Keratinocyte (primary cell): ENCODE data around the gene ZFP91.

Experiments
- EZH2 ChIP-seq: IDR thresholded peaks from one replicate; pipeline ENCODE4 v1.6.1; 2012; ENCODE audit warnings: inconsistent platforms, mild to moderate bottlenecking, low read length, moderate library complexity
- TF ChIP-seq, protein P1 (sequence below), 3 experiments: IDR thresholded peaks in 1 of 3; conservative IDR thresholded peaks in 1 of 3; optimal IDR thresholded peaks in 1 of 3; 2 replicates in 2 of 3; 3 replicates in 1 of 3; pipeline versions ENCODE3 to v1.5.1; 2011; ENCODE audit warnings: low read length in 3 of 3, mild to moderate bottlenecking in 3 of 3, moderate library complexity in 2 of 3, control low read depth in 1 of 3, inconsistent platforms in 1 of 3; ENCODE audit not compliant: insufficient read depth in 2 of 3; ENCODE audit errors: extremely low read depth in 1 of 3

DNA sequence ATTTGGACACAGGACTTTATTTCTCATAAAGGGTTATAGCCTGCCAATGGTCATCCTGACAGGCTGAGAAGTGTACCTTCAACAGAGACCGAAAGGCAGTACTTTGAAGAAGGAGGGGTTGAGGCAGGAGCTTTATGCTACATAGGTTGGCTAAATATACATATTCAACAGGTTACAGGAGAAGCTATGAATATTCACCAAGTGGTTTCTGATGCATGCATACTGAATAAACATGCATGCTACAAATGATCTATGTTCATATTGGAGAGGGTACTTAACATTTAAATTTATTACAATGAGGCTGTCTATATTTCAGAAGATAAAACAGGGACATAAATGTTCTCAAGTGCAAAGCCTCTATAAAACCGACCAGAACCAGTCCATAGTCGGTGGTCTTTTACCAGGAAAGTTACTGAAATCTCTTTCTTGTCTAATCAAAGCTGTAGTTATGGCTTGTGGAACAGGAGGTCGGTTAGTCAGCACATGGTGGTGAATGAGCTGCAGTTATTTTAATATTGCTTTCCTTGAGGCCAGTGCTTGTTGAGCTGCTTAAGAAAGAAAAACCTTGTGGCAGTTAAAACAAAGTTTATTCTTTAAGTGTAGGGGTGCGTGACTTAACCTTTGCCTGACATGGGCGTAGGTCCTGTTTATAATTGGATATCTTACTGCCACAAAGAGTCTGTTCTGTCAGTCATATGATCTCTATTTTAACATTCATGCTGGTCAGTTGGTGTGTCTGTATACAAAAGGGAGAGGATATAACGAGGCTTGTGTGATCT lies 63.1 kb downstream of the ZFP91 start:
- TF ChIP-seq, protein P1, sequence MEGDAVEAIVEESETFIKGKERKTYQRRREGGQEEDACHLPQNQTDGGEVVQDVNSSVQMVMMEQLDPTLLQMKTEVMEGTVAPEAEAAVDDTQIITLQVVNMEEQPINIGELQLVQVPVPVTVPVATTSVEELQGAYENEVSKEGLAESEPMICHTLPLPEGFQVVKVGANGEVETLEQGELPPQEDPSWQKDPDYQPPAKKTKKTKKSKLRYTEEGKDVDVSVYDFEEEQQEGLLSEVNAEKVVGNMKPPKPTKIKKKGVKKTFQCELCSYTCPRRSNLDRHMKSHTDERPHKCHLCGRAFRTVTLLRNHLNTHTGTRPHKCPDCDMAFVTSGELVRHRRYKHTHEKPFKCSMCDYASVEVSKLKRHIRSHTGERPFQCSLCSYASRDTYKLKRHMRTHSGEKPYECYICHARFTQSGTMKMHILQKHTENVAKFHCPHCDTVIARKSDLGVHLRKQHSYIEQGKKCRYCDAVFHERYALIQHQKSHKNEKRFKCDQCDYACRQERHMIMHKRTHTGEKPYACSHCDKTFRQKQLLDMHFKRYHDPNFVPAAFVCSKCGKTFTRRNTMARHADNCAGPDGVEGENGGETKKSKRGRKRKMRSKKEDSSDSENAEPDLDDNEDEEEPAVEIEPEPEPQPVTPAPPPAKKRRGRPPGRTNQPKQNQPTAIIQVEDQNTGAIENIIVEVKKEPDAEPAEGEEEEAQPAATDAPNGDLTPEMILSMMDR (optimal IDR thresholded peaks at IDR 0.05 in 1 of 3, IDR thresholded peaks at IDR 0.05 in 1 of 3, conservative IDR thresholded peaks at IDR 0.05 in 1 of 3; ENCODE audit: extremely low read depth in 1 of 3, insufficient read depth in 2 of 3, low read length in 3 of 3), result no peak
- no peak for TF ChIP-seq EZH2
